ENCODE measurements around the gene NPAS3.

The NPAS3 gene

DNA sequence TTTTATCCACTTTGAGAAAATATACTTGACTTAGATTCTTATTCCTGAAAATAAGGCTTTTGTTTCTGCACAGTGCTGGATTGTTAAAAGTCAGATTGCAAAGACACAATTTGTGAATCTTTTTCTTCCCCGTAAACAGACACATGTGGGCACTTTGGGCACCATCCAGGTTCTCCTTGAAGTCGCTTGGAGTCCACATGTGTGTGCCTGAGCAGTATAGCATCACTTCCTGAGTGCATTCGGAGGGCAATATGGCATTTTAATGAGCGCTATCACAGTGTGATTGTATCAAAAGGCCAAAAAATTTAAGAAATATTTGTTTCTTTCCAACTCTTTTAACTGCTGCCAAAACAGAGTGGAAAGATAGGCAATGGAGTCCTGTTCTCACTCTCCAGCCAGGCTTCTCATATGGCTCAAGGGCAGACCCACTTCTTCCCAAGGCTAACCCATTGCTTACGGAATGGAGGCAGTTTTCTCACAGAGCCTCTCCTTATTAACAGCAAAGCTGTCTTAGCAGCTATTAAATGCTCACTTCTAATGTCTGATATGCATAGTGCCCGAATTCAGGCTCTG, 615.1 kb downstream of the NPAS3 start:
- no peak for DNase-seq (ENCODE audit: extremely low spot score)
- POLR2A ChIA-PET = no interaction called here
- CTCF ChIA-PET = no interaction called here
- TF ChIP-seq, protein P1, sequence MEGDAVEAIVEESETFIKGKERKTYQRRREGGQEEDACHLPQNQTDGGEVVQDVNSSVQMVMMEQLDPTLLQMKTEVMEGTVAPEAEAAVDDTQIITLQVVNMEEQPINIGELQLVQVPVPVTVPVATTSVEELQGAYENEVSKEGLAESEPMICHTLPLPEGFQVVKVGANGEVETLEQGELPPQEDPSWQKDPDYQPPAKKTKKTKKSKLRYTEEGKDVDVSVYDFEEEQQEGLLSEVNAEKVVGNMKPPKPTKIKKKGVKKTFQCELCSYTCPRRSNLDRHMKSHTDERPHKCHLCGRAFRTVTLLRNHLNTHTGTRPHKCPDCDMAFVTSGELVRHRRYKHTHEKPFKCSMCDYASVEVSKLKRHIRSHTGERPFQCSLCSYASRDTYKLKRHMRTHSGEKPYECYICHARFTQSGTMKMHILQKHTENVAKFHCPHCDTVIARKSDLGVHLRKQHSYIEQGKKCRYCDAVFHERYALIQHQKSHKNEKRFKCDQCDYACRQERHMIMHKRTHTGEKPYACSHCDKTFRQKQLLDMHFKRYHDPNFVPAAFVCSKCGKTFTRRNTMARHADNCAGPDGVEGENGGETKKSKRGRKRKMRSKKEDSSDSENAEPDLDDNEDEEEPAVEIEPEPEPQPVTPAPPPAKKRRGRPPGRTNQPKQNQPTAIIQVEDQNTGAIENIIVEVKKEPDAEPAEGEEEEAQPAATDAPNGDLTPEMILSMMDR (IDR thresholded peaks at IDR 0.05; ENCODE audit: control extremely low read depth, extremely low read depth, low read depth, missing control alignments) = no peak

GRCh38 chr14:33554988-33555387, 616.3 kb downstream of the NPAS3 start:
- TF ChIP-seq, protein P1 (IDR thresholded peaks at IDR 0.05; ENCODE audit: control extremely low read depth, extremely low read depth, low read depth, missing control alignments) = no peak

GRCh38 chr14:33555710-33556350, 617.2 kb downstream of the NPAS3 start:
- POLR2A ChIA-PET = no interaction called here
- TF ChIP-seq, protein P1 (IDR thresholded peaks at IDR 0.05; ENCODE audit: control extremely low read depth, extremely low read depth, low read depth, missing control alignments) = no peak
- CTCF ChIA-PET = no interaction called here
- DNase-seq (ENCODE audit: extremely low spot score) = no peak

More at GRCh38 chr14:33554988-33555387, 616.3 kb downstream of the NPAS3 start:
- ChIA-PET CTCF (no interaction called here), POLR2A (no interaction called here)
- DNase-seq (ENCODE audit: extremely low spot score) = no peak

DNA sequence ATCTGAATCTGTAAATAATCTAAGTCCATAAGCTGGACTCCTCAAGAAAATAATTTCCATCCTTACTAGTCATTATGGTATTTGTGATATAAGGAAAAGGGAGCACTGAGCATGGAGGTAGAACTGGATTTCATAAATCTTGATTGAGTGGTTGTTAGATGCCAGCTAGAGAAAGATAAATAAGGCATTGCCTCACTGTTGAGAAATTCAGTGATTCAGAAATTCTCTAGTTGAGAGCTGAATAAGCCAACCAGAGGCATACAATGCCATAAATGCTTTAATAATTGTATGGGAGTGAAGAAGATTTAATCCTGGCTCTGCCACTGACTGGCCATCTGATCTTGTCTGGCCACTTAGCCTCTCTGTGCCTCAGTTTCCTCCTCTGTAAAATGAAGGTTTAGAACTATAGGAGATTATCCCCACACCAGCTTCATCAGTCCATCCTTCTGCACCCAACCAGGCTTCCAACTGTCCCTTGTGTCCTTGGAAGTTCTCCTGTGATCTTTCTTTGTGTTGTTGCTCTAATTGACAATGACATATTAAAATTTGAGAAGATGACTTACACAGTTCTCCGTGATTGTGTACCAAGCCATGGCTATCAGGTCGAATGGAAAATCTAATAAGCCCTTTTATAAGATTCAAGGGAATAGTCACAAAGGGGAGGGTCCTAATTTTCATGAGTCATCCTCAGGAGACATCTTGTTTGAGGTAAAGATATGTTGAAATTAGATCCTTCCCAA, 617.9 kb downstream of the NPAS3 start:
- POLR2A ChIA-PET = no interaction called here
- DNase-seq (ENCODE audit: extremely low spot score) = no peak
- TF ChIP-seq, protein P1 (IDR thresholded peaks at IDR 0.05; ENCODE audit: control extremely low read depth, extremely low read depth, low read depth, missing control alignments) = no peak
- CTCF ChIA-PET = no interaction called here

DNA sequence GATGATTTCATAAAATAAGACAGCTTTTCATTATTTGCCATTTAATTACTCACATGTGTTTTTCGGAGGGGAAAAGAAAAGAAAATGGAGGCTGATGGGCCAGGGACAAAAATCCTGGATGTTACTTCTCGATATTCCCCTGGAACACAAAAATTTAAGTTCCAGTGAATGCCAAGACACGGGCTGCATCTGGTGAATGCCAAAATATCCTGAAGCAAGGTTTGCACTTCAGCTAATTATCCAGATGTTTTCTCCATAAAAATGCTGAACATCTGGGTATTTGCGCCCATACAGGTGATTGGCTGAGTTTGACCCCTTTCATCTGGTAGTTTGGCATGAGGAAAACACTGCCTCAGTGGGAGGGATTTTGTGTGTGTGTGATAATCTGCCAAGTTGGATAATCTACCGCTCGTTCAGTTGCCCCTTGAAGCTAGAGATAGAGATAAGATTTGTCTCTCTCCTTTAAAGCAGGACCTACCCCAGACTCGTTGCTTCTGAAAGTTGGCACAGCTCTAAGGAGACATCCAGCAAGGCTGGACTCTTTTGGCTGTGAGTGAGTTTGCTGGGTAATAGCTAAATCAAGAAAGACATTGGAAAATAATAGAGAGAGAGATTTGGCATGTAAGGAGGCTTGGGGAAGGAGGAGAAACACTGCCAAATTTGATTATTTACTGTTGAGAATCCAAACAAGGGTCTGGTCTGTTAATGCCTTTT, 622.2 kb downstream of the NPAS3 start:
- no peak for DNase-seq (ENCODE audit: extremely low spot score)
- ChIA-PET POLR2A (no interaction called here), CTCF (interaction anchor here (1.0 to 1.2 kb wide), 3 partner anchors 13 to 39 kb away, joined by 3 to 5 read pairs (median 3); no protein-coding TSS in a partner anchor)
- TF ChIP-seq, protein P1 (IDR thresholded peaks at IDR 0.05; ENCODE audit: control extremely low read depth, extremely low read depth, low read depth, missing control alignments) = no peak

DNA sequence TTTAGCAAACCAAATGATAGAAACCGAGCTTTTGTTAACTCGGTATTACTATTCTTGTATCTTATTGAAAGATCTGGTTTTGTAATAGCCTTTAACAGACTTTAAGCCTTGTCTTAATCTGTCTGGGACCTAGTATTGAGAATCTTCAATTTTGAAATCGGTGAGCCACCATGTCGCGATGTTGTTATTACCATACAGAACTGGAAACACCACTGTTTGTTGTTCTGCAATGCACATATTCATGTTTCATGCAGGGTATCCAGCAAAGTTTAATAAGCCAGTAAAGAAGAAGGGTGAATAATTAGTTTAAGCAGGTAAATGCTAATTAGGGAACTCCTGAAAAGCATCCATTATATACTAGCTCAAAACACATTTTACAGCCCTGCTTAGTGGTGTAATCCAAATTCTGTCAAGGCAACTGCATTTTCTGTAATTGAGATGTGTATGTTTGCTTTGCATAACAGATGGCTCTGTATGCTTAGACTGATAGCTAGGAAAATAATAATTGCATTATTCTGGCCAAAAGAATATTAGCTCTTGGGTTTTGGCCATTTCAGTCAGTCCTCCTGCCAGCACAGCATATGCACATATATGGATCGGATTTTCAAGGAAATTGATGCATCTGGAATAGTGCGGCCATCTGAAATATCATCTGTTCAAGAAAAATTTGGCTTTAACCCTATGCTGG, 623.0 kb downstream of the NPAS3 start:
- ChIA-PET CTCF (interaction anchor here (1.0 to 2.3 kb wide), 5 partner anchors 10 to 39 kb away, joined by 3 to 5 read pairs (median 3); no protein-coding TSS in a partner anchor), POLR2A (no interaction called here)
- TF ChIP-seq, protein P1 (IDR thresholded peaks at IDR 0.05; ENCODE audit: control extremely low read depth, extremely low read depth, low read depth, missing control alignments) = no peak
- no peak for DNase-seq (ENCODE audit: extremely low spot score)
